ENCODE results near the gene UBA52. TPM values are rescaled to one million over a fixed set of nuclear protein-coding genes. Genes with fewer than 3 reads are reported as not detected.
"Not testable (repeated sequence)": the region's sequence is repeated elsewhere in the genome, so short reads cannot be mapped to it uniquely, and the experiment has no call there.

Gene UBA52
- polyA plus RNA-seq, 3 donors = 782 to 892 (median 838) TPM

- no peak for DNase-seq (ENCODE audit: extremely low read depth in 1 of 11, low read depth in 9 of 11, low spot score in 4 of 11)
Measured at GRCh38 chr19:18580311-18580710, 8.7 kb downstream of the UBA52 start.

GRCh38 chr19:18586306-18586705 lies 14.6 kb downstream of the UBA52 start:
- DNase-seq (ENCODE audit: extremely low read depth in 1 of 11, low read depth in 9 of 11, low spot score in 4 of 11) = no peak

- DNase-seq (ENCODE audit: extremely low read depth in 1 of 11, low read depth in 9 of 11, low spot score in 4 of 11) = no peak
Measured at GRCh38 chr19:18587561-18587960, 15.9 kb downstream of the UBA52 start.

DNA sequence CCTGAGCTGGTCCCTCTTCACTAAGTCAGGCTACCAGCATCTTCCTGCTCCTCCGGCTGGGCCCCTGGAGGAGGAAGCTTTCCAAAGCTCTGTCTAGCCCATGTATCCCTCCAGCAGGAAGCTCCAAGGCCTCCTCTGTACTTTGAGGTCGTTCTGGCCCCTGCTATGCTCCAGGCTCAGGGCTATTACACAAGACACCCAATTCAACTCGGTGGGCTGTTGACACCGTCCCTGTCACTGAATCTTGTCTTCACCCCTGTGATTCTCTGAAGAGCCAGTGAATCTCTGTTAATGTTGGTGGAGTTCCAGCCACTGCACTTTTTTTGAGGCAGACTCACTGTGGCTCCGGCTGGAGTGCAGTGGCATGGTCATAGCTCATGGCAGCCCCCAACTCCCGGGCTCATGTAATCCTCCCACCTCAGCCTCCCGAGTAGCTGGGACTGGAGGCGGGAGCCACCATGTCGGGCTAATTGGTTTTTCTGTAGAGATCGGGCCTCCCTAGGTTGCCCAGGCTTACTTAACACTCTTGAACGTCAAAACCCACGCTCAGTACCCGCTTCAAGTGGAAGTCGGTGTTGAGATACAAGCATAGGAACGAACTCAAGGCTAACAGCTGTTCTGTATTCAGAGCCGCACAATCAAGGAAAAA lies 16.4 kb downstream of the UBA52 start:
- no peak for DNase-seq (ENCODE audit: extremely low read depth in 1 of 11, low read depth in 9 of 11, low spot score in 4 of 11)

DNA sequence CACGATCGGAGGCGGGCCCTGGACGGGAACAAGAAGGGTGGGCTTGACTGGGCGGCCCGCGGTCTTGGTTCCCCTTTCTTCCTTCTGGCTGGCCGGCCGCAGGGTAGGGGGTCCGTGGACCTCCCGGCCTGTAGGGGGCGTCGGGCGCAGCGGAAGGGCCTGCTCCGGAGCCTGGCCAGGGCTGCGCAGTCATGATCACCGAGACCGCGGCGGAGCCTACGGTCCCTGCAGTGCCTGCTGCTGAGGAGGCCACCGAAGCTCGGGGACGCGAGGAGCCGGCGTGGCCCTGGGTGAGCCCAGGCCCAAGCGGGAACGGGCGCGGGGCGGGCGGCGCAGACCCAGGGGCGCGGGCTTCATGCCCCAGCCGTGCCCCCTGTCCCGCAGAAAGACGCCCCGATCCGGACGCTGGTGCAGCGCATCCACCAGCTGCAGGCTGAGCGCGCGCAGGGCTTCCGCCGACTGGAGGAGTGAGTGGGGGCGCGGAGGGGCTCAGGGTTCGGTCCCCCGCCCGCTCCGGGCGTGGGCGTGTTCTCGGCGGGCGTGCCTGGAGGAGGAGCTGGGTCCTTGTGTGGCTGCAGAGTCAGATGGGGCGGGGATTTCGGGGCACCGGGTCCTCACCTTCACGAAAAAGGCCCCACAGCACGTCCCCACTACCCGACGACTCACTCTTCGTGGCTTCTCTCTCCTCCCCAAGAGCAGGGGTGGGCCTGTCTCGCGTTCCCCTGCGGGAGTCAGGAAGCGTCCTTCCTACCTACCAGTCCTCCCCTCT lies 17.1 kb downstream of the UBA52 start, which contains the start of gene REX1BD:
TSS of gene REX1BD (plus strand) at position 188 of the 769 bp plus-strand sequence. CDS start at position 192, 4 bp downstream.
- peak in 9 of 11 donors; percentile 77 to 84 (median 80) for DNase-seq (ENCODE audit: extremely low read depth in 1 of 11, low read depth in 9 of 11, low spot score in 4 of 11)

DNA sequence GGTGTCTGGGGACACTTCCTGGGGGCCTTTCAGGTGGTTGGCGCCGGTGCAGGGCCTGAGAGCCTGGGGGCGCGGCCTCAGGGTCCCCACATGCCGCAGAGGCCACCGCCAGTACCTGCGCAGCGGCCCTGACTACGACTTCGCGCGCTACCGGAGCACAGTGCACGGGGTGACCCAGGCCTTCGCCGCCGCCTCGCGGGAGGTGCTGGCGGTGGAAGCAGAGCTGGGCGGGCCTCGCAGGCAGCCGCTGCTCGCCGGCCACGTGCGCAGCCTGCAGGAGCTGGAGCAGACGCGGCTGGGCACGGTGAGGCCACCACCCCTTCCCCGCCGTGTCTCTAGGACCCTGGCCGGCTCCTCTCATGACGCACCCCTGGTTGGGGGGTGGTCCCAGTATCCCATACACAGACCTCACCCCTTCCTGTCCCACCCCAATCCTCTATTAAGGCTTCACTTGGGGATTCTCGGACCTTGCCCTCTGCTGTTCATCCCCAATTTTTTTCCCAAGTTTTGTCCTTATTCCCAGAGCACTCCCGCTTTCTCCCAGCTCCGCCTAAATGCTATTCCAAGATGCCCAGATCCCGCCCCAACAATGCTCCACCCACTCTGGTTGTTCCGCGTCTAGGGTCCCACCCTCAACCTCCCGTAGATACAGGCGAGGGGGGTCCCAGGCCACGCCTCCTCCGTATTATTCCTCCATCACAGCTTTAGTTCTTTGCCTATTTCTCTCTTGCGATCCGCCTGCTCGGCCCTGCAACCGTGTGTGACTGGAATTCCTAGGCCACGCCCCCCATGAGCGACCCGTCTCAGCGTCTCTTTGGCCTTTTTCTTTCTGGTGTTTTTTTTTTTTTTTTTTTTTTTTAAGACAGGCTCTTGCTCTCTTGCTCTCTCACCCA lies 18.0 kb downstream of the UBA52 start:
- DNase-seq (ENCODE audit: extremely low read depth in 1 of 11, low read depth in 9 of 11, low spot score in 4 of 11) = peak in 1 of 11 donors; percentile 73

DNA sequence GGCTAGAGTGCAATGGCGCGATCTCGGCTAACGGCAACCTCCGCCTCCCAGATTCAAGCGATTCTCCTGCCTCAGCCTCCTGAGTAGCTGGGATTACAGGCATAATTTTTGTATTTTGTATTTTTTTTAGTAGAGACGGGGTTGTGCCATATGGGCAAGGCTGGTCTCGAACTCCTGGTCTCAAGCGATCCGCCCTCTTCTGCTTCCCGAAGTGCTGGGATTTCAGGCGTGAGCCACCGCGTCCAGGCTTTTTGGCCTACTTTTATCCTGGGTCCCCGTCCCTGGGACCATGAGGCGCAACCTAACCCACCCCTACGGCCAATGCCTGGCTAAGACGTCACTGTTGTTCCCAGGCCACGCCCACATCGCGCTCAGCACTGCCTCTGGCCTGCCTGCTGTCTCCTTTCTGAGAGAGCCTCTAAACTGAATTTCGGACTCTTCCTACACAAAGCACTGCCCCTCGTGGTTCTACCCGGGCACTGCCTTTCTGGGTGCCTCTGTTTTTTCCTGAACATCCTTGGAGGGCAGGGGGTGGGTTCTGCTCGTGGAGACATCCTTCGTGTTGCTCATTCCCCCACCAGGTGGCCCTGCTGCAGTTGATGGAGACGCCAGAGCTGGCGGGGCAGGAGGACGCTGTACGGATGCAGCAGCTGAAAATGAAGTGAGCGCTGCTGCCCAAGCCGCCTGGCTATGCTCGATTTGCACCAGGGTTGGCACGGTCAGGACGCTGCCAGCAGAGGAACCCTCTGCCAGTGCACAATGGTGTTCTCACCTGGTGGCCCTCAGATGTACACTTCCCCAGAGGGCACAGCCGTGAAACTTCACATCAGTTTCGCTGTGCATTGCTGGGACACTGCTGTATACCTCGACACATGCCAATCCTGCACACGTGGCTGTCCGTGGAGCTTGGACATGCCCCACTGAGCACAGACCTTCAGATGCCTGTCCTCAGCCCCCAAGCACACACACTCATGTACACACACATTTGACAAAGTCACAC lies 18.9 kb downstream of the UBA52 start:
- peak in 7 of 11 donors; percentile 76 to 87 (median 80) for DNase-seq (ENCODE audit: extremely low read depth in 1 of 11, low read depth in 9 of 11, low spot score in 4 of 11)

DNA sequence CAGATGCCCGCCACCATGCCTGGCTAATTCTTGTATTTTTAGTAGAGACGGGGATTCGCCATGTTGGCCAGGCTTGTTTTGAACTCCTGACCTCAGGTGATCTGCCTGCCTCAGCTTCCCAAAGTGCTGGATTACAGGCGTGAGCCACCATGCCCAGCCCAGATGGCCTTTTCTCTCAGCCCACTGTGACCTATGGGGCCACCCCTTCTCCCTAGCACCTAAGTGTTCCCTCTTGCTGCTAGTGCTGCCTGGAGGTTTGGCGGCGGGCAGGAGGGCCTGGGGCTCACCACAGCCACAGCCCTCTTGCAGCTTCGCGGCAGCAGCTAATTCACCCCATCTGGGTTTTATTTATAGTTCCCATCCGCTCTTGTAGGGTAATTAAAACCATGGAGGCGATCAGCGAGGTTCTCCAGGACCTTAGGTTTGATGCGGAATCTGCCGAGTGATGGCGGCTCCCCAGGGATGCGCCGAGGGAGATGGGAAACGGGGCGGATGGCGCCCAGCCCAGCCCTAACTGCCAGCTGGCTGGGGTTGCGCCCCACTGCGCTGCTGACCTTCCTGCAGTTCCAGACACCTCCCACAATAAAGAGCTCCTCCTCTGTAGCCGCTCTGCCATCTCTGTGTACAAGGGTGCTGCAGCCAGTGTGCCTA lies 20.2 kb downstream of the UBA52 start:
- DNase-seq (ENCODE audit: extremely low read depth in 1 of 11, low read depth in 9 of 11, low spot score in 4 of 11) = no peak

DNA sequence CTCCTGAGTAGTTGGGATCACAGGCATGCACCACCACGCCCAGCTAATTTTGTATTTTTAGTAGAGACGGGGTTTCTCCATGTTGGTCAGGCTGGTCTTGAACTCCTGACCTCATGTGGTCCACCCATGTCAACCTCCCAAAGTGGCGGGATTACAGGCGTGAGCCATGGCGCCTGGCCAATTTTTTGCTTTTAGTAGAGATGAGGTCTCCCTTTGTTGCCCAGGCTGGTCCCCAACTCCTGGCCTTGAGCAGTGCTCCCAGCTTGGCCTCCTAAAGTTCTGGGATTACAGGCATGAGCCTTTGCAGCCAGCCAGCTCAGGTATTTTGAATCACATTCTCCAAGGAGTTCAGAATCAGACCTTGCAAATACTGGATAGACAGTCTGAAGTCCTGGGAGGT lies 21.1 kb downstream of the UBA52 start:
- not testable (repeated sequence) for DNase-seq (ENCODE audit: extremely low read depth in 1 of 11, low read depth in 9 of 11, low spot score in 4 of 11)

- no peak for DNase-seq (ENCODE audit: extremely low read depth in 1 of 11, low read depth in 9 of 11, low spot score in 4 of 11)
Measured at GRCh38 chr19:18593367-18594095, 21.9 kb downstream of the UBA52 start.

GRCh38 chr19:18594096-18594823 lies 22.6 kb downstream of the UBA52 start:
- DNase-seq (ENCODE audit: extremely low read depth in 1 of 11, low read depth in 9 of 11, low spot score in 4 of 11) = peak in 7 of 11 donors; percentile 70 to 85 (median 81)

GRCh38 chr19:18594824-18595373 lies 23.2 kb downstream of the UBA52 start:
- DNase-seq (ENCODE audit: extremely low read depth in 1 of 11, low read depth in 9 of 11, low spot score in 4 of 11) = no peak

GRCh38 chr19:18595475-18595874 lies 23.8 kb downstream of the UBA52 start:
- no peak for DNase-seq (ENCODE audit: extremely low read depth in 1 of 11, low read depth in 9 of 11, low spot score in 4 of 11)

DNA sequence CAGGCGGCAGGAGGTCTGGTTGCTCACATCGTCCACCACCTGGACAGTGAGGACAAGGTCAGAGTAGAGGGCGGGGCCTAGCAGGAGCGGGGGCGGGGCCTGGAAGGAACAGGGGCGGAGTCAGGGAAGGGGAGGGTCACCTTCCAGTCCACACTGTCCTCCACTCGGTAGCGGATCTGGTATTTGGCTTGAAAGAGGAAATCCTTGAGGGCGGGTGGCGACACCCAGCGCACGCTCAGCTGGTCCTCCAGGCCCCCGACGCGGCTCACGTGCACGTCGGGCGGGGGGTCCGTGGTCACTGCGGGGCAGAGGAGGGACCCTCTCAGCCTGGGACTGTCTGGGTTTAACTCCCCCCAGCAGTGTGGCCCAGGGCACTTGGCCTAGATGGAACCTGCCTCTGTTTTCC lies 25.1 kb downstream of the UBA52 start:
- no peak for DNase-seq (ENCODE audit: extremely low read depth in 1 of 11, low read depth in 9 of 11, low spot score in 4 of 11)

- DNase-seq (ENCODE audit: extremely low read depth in 1 of 11, low read depth in 9 of 11, low spot score in 4 of 11) = no peak
Measured at GRCh38 chr19:18597809-18598660, 26.4 kb downstream of the UBA52 start.

Data from renal cortex interstitium (tissue), 11 donors.